CD4-positive, alpha-beta memory T cell (primary cell): ENCODE measurements around the gene FRG2C. TPM values are rescaled to one million over a fixed set of nuclear protein-coding genes. Genes with fewer than 3 reads are reported as not detected.

ENCODE experiments used
- microRNA-seq: library from miRNA; unstranded; fragments of <30 nt; microRNA quantifications from one replicate; pipeline ENCODE4 v1.2.0, GENCODE V29; 2021; ENCODE audit warnings: borderline replicate concordance, borderline number of aligned reads, borderline microRNAs expressed, mixed read lengths
- polyA plus RNA-seq, 2 donors: library from polyadenylated mRNA; unstranded; fragments of 300-500 nt; fragmentation: Illumina TruSeq; gene quantifications; one replicate each; pipeline ENCODE4 v1.2.3, GENCODE V29; 2021
- total RNA-seq, 2 experiments: library from RNA; stranded (reverse); gene quantifications; one replicate each; pipeline ENCODE4 v1.2.3, GENCODE V29; 2021

FRG2C gene
- total and polyA plus RNA-seq, 4 experiments from 2014 or later = not detected

Small RNA genes lying within 50 kb of the gene (microRNA-seq; reads per million reads assigned to microRNA genes)
- gene MIR1324 = not detected

Other genes starting within 250 kb of the FRG2C start
- 10 to 100 TPM; 13.0 to 14.0 TPM for gene ZNF717, start 121.2 kb downstream of the FRG2C start, total RNA-seq
- 1 to 10 TPM; 7.3 to 7.9 TPM for gene ZNF717, start 121.2 kb downstream of the FRG2C start, polyA plus RNA-seq